DND-41 (cell line): ENCODE measurements around the gene GSKIP.

Experiments used
- ATAC-seq: fragments of 200-7000 bp; cut with Tn5 transposase; 3 replicates; pipeline ENCODE4 v1.9.1; 2021; ENCODE audit warnings: low read depth; ENCODE audit not compliant: insufficient read depth
- DNase-seq: peaks from one replicate; pipeline ENCODE4 v3.0.0-alpha.2; 2020
- H2AFZ ChIP-seq: 2 replicates; pipeline ENCODE4 v1.6.0; 2012; ENCODE audit warnings: low read depth, low read length
- H3K27ac ChIP-seq: 2 replicates; pipeline ENCODE4 v1.5.1; 2012; ENCODE audit warnings: low read length, inconsistent platforms
- H3K27me3 ChIP-seq: fragments of 200-600 bp; sonication (generic); 2 replicates; pipeline ENCODE4 v1.6.0; 2012; ENCODE audit warnings: low read length, mild to moderate bottlenecking, inconsistent platforms; ENCODE audit not compliant: insufficient read depth, poor library complexity
- H3K36me3 ChIP-seq: 2 replicates; pipeline ENCODE4 v1.5.1; 2012; ENCODE audit warnings: low read length, inconsistent platforms; ENCODE audit not compliant: insufficient read depth
- H3K4me1 ChIP-seq: 2 replicates; pipeline ENCODE4 v1.5.1; 2012; ENCODE audit warnings: mild to moderate bottlenecking, low read length; ENCODE audit not compliant: insufficient read depth
- H3K4me2 ChIP-seq: 2 replicates; pipeline ENCODE4 v1.6.0; 2012; ENCODE audit warnings: mild to moderate bottlenecking, moderate library complexity, low read length, inconsistent platforms; ENCODE audit not compliant: insufficient read depth
- H3K4me3 ChIP-seq, 2 experiments: fragments of 200-600 bp in 1 of 2; shearing (Covaris generic) in 1 of 2; 2 replicates each; pipeline ENCODE4 v1.5.1; 2012 to 2016; ENCODE audit warnings: inconsistent platforms in 2 of 2, low read length in 2 of 2, mild to moderate bottlenecking in 2 of 2, low read depth in 1 of 2, moderate library complexity in 1 of 2
- H3K79me2 ChIP-seq: 2 replicates; pipeline ENCODE4 v1.6.0; 2012; ENCODE audit warnings: low read length, inconsistent platforms; ENCODE audit not compliant: insufficient read depth
- H3K9ac ChIP-seq: 2 replicates; pipeline ENCODE4 v1.6.0; 2012; ENCODE audit warnings: low read depth, mild to moderate bottlenecking, inconsistent platforms, low read length, moderate library complexity
- H3K9me3 ChIP-seq: 2 replicates; pipeline ENCODE4 v1.5.1; 2012; ENCODE audit warnings: low read length, moderate library complexity, mild to moderate bottlenecking, inconsistent platforms; ENCODE audit not compliant: insufficient read depth, severe bottlenecking
- H4K20me1 ChIP-seq: 2 replicates; pipeline ENCODE4 v1.6.0; 2012; ENCODE audit warnings: low read length; ENCODE audit not compliant: insufficient read depth
- CTCF ChIP-seq: IDR thresholded peaks from 2 replicates; pipeline ENCODE4 v1.5.1; 2012; ENCODE audit warnings: borderline replicate concordance, low read length, moderate library complexity, mild to moderate bottlenecking; ENCODE audit not compliant: poor library complexity, severe bottlenecking; ENCODE audit errors: extremely low read depth
- EZH2 ChIP-seq: IDR thresholded peaks from 3 replicates; pipeline ENCODE4 v1.6.1; 2012; ENCODE audit warnings: borderline replicate concordance, low read depth, mild to moderate bottlenecking, moderate library complexity, low read length, inconsistent platforms; ENCODE audit not compliant: severe bottlenecking

GSKIP gene

DNA sequence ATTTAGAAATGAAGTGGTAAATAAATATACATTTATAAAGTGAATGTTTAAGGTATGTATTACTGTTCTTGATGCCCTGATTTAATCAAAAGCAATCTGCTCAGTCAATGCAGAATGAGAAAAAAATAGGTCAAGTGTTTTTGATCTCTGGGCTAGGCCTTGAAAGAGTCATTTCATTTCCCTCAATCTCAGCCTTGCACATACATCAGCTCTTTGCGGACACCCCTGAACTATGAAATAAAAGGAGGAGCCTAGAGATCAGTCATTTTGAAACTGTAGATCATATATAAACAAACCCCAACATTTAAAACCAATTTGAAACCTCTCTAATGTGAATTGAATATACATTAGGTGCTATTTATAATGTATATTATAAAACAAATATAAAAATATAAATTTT is 42.7 kb upstream of the GSKIP start:
- Histone ChIP-seq H3K4me1 (no peaks in the 10 kb centered on the region), H3K4me3 (no peak overlapping the region), H3K9ac (no peak overlapping the region), H3K36me3 (peaks cover 56% of the 10 kb centered on the region), H3K79me2 (no peaks in the 10 kb centered on the region), H4K20me1 (no peaks in the 10 kb centered on the region), H2AFZ (no peak overlapping the region), H3K27me3 (no peaks in the 10 kb centered on the region), H3K9me3 (no peaks in the 10 kb centered on the region), H3K4me2 (no peak overlapping the region), H3K27ac (no peak overlapping the region)
- no peak for ATAC-seq
- no peak for DNase-seq
- TF ChIP-seq CTCF (no peak), EZH2 (no peak)

DNA sequence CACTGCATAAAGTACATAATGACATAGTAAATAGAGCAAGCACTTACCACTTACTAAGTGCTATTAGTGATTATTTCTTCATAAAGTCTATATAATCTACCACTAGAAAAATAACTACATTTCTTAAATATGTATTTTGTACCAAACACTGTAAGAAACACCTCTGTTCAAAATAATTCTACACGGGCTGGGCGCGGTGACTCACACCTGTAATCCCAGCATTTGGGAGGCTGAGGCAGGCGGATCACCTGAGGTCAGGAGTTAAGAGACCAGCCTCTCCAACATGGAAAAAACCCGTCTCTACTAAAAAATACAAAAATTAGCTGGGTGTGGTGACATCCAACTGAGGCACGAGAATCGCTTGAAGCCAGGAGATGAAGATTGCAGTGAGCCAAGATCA is 39.1 kb upstream of the GSKIP start:
- DNase-seq (no peak), ATAC-seq (no peak)
- no peaks in the 10 kb centered on the region for H3K4me1 ChIP-seq
- H3K36me3 ChIP-seq, result peaks cover 50% of the 10 kb centered on the region
- no peak overlapping the region for H3K4me2 ChIP-seq
- H3K79me2 ChIP-seq, result no peaks in the 10 kb centered on the region
- H3K9me3 ChIP-seq, result no peaks in the 10 kb centered on the region
- TF ChIP-seq EZH2, result no peak
- no peak overlapping the region for H2AFZ ChIP-seq
- H3K9ac ChIP-seq, result no peak overlapping the region
- H4K20me1 ChIP-seq, result no peaks in the 10 kb centered on the region
- H3K27me3 ChIP-seq, result no peaks in the 10 kb centered on the region
- H3K27ac ChIP-seq, result no peak overlapping the region
- H3K4me3 ChIP-seq, result no peak overlapping the region

DNA sequence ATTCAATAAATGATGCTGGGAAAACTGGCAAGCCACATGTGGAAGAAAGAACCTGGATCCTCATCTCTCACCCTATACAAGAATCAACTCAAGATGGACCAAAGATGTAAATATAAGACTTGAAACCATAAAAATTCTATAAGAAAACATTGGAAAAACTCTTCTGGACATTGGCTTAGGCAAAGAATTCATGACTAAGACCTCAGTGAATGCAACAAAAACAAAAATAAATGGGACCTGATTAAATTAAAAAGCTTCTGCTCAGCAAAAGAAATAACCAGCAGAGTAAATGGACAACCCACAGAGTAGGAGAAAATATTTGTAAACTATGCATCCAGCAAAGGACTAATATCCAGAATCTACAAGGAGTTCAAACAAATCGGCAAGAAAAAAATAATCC is 24.8 kb upstream of the GSKIP start:
- no peaks in the 10 kb centered on the region for H4K20me1 ChIP-seq
- H3K9ac ChIP-seq, result no peak overlapping the region
- no peak overlapping the region for H3K4me2 ChIP-seq
- H2AFZ ChIP-seq, result no peak overlapping the region
- H3K9me3 ChIP-seq, result no peaks in the 10 kb centered on the region
- no peaks in the 10 kb centered on the region for H3K79me2 ChIP-seq
- no peaks in the 10 kb centered on the region for H3K27me3 ChIP-seq
- no peak overlapping the region for H3K27ac ChIP-seq
- DNase-seq, result no peak
- H3K36me3 ChIP-seq, result peaks cover 33% of the 10 kb centered on the region
- H3K4me3 ChIP-seq, result no peak overlapping the region
- TF ChIP-seq CTCF (no peak), EZH2 (no peak)
- H3K4me1 ChIP-seq, result no peaks in the 10 kb centered on the region
- ATAC-seq, result no peak

GRCh38 chr14:96341323-96341722 is 22.0 kb upstream of the GSKIP start:
- H3K4me3 ChIP-seq, result no peak overlapping the region
- no peaks in the 10 kb centered on the region for H4K20me1 ChIP-seq
- H2AFZ ChIP-seq, result no peak overlapping the region
- H3K9ac ChIP-seq, result no peak overlapping the region
- no peaks in the 10 kb centered on the region for H3K27me3 ChIP-seq
- peaks cover 27% of the 10 kb centered on the region for H3K36me3 ChIP-seq
- DNase-seq (no peak), ATAC-seq (no peak)
- no peaks in the 10 kb centered on the region for H3K4me1 ChIP-seq
- no peak overlapping the region for H3K4me2 ChIP-seq
- no peak overlapping the region for H3K27ac ChIP-seq
- TF ChIP-seq CTCF (no peak), EZH2 (no peak)
- H3K9me3 ChIP-seq, result no peaks in the 10 kb centered on the region
- no peaks in the 10 kb centered on the region for H3K79me2 ChIP-seq
